ENCODE measurements around the gene MR1.

Gene MR1

DNA sequence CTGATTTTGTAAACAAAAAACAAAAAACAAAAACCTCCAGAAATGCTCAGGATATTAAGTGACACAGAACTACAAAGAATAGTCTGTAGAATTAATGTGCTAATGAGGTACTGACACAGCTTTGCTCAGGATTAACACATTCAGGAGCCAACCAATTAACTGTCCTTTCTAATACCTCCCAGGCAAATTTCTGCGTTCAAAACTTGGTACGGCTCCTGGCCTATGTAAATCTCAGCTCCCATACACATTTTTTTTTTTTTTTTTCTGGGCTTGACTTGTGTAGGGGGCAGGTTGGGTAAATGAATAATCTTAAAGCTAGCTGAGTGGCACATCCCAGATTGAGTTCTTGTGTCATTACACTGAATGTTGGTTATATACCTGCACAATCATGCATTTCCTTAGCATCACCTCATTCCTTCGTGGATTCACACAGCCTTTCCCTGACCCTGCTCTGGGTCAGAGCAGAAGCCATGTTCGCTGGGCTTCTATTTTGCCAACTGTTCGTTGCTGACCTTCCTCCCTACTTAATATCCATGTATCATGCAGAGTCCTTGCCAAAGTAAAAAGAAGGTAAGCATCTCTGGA is 42.1 kb downstream of the MR1 start:
- CTCF ChIA-PET = interaction anchor here (0.7 to 2.3 kb wide), 2 partner anchors 66 to 97 kb away, joined by 4 to 6 read pairs; no protein-coding TSS in a partner anchor
- TF ChIP-seq, protein P1, sequence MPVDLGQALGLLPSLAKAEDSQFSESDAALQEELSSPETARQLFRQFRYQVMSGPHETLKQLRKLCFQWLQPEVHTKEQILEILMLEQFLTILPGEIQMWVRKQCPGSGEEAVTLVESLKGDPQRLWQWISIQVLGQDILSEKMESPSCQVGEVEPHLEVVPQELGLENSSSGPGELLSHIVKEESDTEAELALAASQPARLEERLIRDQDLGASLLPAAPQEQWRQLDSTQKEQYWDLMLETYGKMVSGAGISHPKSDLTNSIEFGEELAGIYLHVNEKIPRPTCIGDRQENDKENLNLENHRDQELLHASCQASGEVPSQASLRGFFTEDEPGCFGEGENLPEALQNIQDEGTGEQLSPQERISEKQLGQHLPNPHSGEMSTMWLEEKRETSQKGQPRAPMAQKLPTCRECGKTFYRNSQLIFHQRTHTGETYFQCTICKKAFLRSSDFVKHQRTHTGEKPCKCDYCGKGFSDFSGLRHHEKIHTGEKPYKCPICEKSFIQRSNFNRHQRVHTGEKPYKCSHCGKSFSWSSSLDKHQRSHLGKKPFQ (tag by site-specific recombination; IDR thresholded peaks at IDR 0.05) = no peak
- TF ChIP-seq ZNF629 (tag by site-specific recombination; IDR thresholded peaks at IDR 0.05) (no peak), ZNF658 (tag by site-specific recombination; IDR thresholded peaks at IDR 0.05) (no peak)
- H3K4me1 ChIP-seq (ENCODE audit: control insufficient read depth, insufficient read depth, low read length) = no peaks in the 10 kb centered on the region

GRCh38 chr1:181076852-181077251 is 43.1 kb downstream of the MR1 start:
- Histone ChIP-seq H3K36me3 (ENCODE audit: control insufficient read depth in 2 of 2, insufficient read depth in 1 of 2, low read length in 2 of 2) (no peaks in the 10 kb centered on the region), H3K4me1 (ENCODE audit: control insufficient read depth, insufficient read depth, low read length) (peaks cover 3% of the 10 kb centered on the region; the same call in 1 of the 2 replicates), H3K27ac (ENCODE audit: extremely low read depth, low read depth, low read length) (no peak overlapping the region), H3K9me3 (ENCODE audit: control insufficient read depth, insufficient read depth, low read depth, low read length) (no peaks in the 10 kb centered on the region), H3K4me3 (ENCODE audit: low read depth, low read length) (no peak overlapping the region)
- TF ChIP-seq PBX3 (CRISPR knock-in tag; IDR thresholded peaks at IDR 0.05) (no peak), ZNF747 (tag by site-specific recombination; IDR thresholded peaks at IDR 0.05) (no peak), KLF9 (tag by site-specific recombination; IDR thresholded peaks at IDR 0.05; ENCODE audit: low read depth) (no peak), ZNF660 (tag by site-specific recombination; IDR thresholded peaks at IDR 0.05) (no peak), ZNF785 (tag by site-specific recombination; IDR thresholded peaks at IDR 0.05) (no peak), ZNF404 (tag by site-specific recombination; IDR thresholded peaks at IDR 0.05) (no peak), ZNF777 (tag by site-specific recombination; IDR thresholded peaks at IDR 0.05; ENCODE audit: borderline replicate concordance) (no peak), ZNF211 (tag by site-specific recombination; IDR thresholded peaks at IDR 0.05; ENCODE audit: low read depth) (no peak), ZNF121 (tag by site-specific recombination; IDR thresholded peaks at IDR 0.05) (no peak), TCF7L2 (IDR thresholded peaks at IDR 0.05; ENCODE audit: borderline replicate concordance, low read depth, low read length) (no peak), MYNN (tag by site-specific recombination; IDR thresholded peaks at IDR 0.05; ENCODE audit: borderline replicate concordance) (no peak)
- TF ChIP-seq, protein P2, sequence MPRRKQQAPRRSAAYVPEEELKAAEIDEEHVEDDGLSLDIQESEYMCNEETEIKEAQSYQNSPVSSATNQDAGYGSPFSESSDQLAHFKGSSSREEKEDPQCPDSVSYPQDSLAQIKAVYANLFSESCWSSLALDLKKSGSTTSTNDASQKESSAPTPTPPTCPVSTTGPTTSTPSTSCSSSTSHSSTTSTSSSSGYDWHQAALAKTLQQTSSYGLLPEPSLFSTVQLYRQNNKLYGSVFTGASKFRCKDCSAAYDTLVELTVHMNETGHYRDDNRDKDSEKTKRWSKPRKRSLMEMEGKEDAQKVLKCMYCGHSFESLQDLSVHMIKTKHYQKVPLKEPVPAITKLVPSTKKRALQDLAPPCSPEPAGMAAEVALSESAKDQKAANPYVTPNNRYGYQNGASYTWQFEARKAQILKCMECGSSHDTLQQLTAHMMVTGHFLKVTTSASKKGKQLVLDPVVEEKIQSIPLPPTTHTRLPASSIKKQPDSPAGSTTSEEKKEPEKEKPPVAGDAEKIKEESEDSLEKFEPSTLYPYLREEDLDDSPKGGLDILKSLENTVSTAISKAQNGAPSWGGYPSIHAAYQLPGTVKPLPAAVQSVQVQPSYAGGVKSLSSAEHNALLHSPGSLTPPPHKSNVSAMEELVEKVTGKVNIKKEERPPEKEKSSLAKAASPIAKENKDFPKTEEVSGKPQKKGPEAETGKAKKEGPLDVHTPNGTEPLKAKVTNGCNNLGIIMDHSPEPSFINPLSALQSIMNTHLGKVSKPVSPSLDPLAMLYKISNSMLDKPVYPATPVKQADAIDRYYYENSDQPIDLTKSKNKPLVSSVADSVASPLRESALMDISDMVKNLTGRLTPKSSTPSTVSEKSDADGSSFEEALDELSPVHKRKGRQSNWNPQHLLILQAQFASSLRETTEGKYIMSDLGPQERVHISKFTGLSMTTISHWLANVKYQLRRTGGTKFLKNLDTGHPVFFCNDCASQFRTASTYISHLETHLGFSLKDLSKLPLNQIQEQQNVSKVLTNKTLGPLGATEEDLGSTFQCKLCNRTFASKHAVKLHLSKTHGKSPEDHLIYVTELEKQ (tag by site-specific recombination; IDR thresholded peaks at IDR 0.05; ENCODE audit: borderline replicate concordance) = no peak
- ChIA-PET CTCF (interaction anchor here (0.7 kb wide), 1 partner anchor 96 kb away, joined by 4 read pairs; no protein-coding TSS in a partner anchor), POLR2A (interaction anchor here (1.3 to 1.6 kb wide), 2 partner anchors 12 to 14 kb away, joined by 3 to 4 read pairs; partner anchors contain the start of gene IER5)

More for the DNA sequence above, 42.1 kb downstream of the MR1 start:
- H3K36me3 ChIP-seq (ENCODE audit: control insufficient read depth in 2 of 2, insufficient read depth in 1 of 2, low read length in 2 of 2) = no peaks in the 10 kb centered on the region
- POLR2A ChIA-PET = interaction anchor here (1.3 to 1.6 kb wide), 2 partner anchors 13 to 15 kb away, joined by 3 to 4 read pairs; partner anchors contain the start of gene IER5
- no peak overlapping the region for H3K4me3 ChIP-seq (ENCODE audit: low read depth, low read length)
- no peak overlapping the region for H3K27ac ChIP-seq (ENCODE audit: extremely low read depth, low read depth, low read length)
- H3K9me3 ChIP-seq (ENCODE audit: control insufficient read depth, insufficient read depth, low read depth, low read length) = no peaks in the 10 kb centered on the region

All from HEK293 (cell line).